ENCODE data around the gene RNF44. TPM values are rescaled to one million over a fixed set of nuclear protein-coding genes. Genes with fewer than 3 reads are reported as not detected.

RNF44 gene
- total and polyA plus RNA-seq, 2 of the 13 experiments (the other 11 are each of a cell fraction or from before 2014, with no cell fraction given) = 9.2 to 16.8 TPM

- TF ChIP-seq SP2 (CRISPR knock-in tag; IDR thresholded peaks at IDR 0.05) (no peak), ZNF878 (CRISPR knock-in tag; IDR thresholded peaks at IDR 0.05) (no peak), SRY (CRISPR knock-in tag; IDR thresholded peaks at IDR 0.05) (no peak), HOXA7 (CRISPR knock-in tag; IDR thresholded peaks at IDR 0.05) (no peak), ZFY (CRISPR knock-in tag; IDR thresholded peaks at IDR 0.05) (peak; percentile 34; the same call in 1 of the 2 replicates), ZBTB20 (CRISPR knock-in tag; IDR thresholded peaks at IDR 0.05; ENCODE audit: borderline replicate concordance, low read depth) (no peak), KDM5A (IDR thresholded peaks at IDR 0.05; ENCODE audit: borderline replicate concordance, low read length) (no peak), WIZ (CRISPR knock-in tag; IDR thresholded peaks at IDR 0.05) (no peak), ZNF282 (IDR thresholded peaks at IDR 0.05; ENCODE audit: partially characterized antibody) (no peak), ZIK1 (CRISPR knock-in tag; IDR thresholded peaks at IDR 0.05; ENCODE audit: borderline replicate concordance, low read depth) (no peak), NR2F2 (IDR thresholded peaks at IDR 0.05; ENCODE audit: borderline replicate concordance, low read depth) (no peak), ZNF749 (CRISPR knock-in tag; IDR thresholded peaks at IDR 0.05; ENCODE audit: borderline replicate concordance) (no peak), ZFP41 (CRISPR knock-in tag; IDR thresholded peaks at IDR 0.05; ENCODE audit: borderline replicate concordance) (no peak), ZNF407 (CRISPR knock-in tag; IDR thresholded peaks at IDR 0.05; ENCODE audit: not compliant biosample characterization) (no peak), KLF15 (CRISPR knock-in tag; IDR thresholded peaks at IDR 0.05; ENCODE audit: borderline replicate concordance) (0 out of 2 replicates have a peak, but pooled peaks have one; percentile 14), MYC (CRISPR knock-in tag; IDR thresholded peaks at IDR 0.05; ENCODE audit: borderline replicate concordance) (no peak), ZBTB25 (CRISPR knock-in tag; IDR thresholded peaks at IDR 0.05) (no peak), MXD3 (CRISPR knock-in tag; IDR thresholded peaks at IDR 0.05) (no peak), SIN3A (IDR thresholded peaks at IDR 0.05; ENCODE audit: borderline replicate concordance, low read depth, low read length) (no peak)
Measured at GRCh38 chr5:176549871-176550270, 12.7 kb upstream of the RNF44 start (continued).

Data from HepG2 (cell line).